Body of pancreas (tissue), 4 donors: Measurements from ENCODE around the gene FMR1NB.

Experiments used
- CTCF ChIP-seq, 7 experiments: fragments of 450-650 bp in 4 of 7; fragments of 200-600 bp in 3 of 7; sonication (generic) in 3 of 7; IDR thresholded peaks; one replicate each; pipeline ENCODE4 v1.5.1; 2016 to 2019; ENCODE audit warnings: antibody characterized with exemption in 7 of 7
- POLR2A ChIP-seq, 3 donors: fragments of 450-650 bp; IDR thresholded peaks; one replicate each; pipeline ENCODE4 v1.6.1; 2016; ENCODE audit warnings: antibody characterized with exemption in 3 of 3, mild to moderate bottlenecking in 2 of 3

GRCh38 chrX:148024425-148025148, 43.5 kb downstream of the FMR1NB start:
- TF ChIP-seq CTCF (IDR thresholded peaks at IDR 0.05): no peak
- TF ChIP-seq POLR2A (IDR thresholded peaks at IDR 0.05): no peak
